Thyroid gland (tissue), 4 donors: ENCODE data around the gene ATP9B.

Experiments
- CTCF ChIP-seq, 6 experiments: fragments of 200-600 bp in 3 of 6; fragments of 450-650 bp in 3 of 6; sonication (generic) in 3 of 6; IDR thresholded peaks; one replicate each; pipeline ENCODE4 v1.5.1; 2016 to 2019; ENCODE audit warnings: antibody characterized with exemption in 6 of 6, mild to moderate bottlenecking in 2 of 6, inconsistent platforms in 1 of 6, moderate library complexity in 1 of 6
- POLR2A ChIP-seq, 2 donors: fragments of 450-650 bp; IDR thresholded peaks; one replicate each; pipeline ENCODE4 v1.6.1; 2017; ENCODE audit warnings: antibody characterized with exemption in 2 of 2, mild to moderate bottlenecking in 2 of 2, moderate library complexity in 1 of 2

GRCh38 chr18:79418236-79418635 lies 349.0 kb downstream of the ATP9B start:
- TF ChIP-seq CTCF (IDR thresholded peaks at IDR 0.05) (no peak), POLR2A (IDR thresholded peaks at IDR 0.05) (no peak)
